Smooth muscle cell (in vitro differentiated cells): Measurements from ENCODE around the gene PPY. TPM values are rescaled to one million over a fixed set of nuclear protein-coding genes. Genes with fewer than 3 reads are reported as not detected.

Source experiments
- DNase-seq: peaks from one replicate; lab custom pipeline; 2025; ENCODE audit not compliant: unreplicated experiment; lab: John Stamatoyannopoulos, UW
- H2AFZ ChIP-seq: fragments of 200-600 bp; sonication (generic); 2 replicates; pipeline ENCODE4 v1.6.0; 2016; ENCODE audit warnings: antibody characterized with exemption, low read depth, mild to moderate bottlenecking
- H3F3A ChIP-seq: fragments of 200-600 bp; sonication (generic); 2 replicates; pipeline ENCODE4 v1.6.0; 2017; ENCODE audit warnings: antibody characterized with exemption, low read depth
- H3K27ac ChIP-seq: fragments of 200-600 bp; sonication (generic); 2 replicates; pipeline ENCODE4 v1.5.1; 2016; ENCODE audit warnings: low read depth, mild to moderate bottlenecking
- H3K27me3 ChIP-seq: fragments of 200-600 bp; sonication (generic); 2 replicates; pipeline ENCODE4 v1.6.1; 2016; ENCODE audit warnings: low read depth, mild to moderate bottlenecking
- H3K36me3 ChIP-seq: fragments of 200-600 bp; sonication (generic); 2 replicates; pipeline ENCODE4 v1.5.1; 2016; ENCODE audit warnings: low read depth
- H3K4me1 ChIP-seq: fragments of 200-600 bp; sonication (generic); 2 replicates; pipeline ENCODE4 v1.5.1; 2016; ENCODE audit warnings: low read depth
- H3K4me2 ChIP-seq: fragments of 200-600 bp; sonication (generic); 2 replicates; pipeline ENCODE4 v1.6.0; 2016; ENCODE audit warnings: mild to moderate bottlenecking
- H3K4me3 ChIP-seq: fragments of 200-600 bp; sonication (generic); 2 replicates; pipeline ENCODE4 v1.5.1; 2016; ENCODE audit warnings: mild to moderate bottlenecking
- H3K79me2 ChIP-seq: fragments of 200-600 bp; sonication (generic); 2 replicates; pipeline ENCODE4 v1.6.0; 2016; ENCODE audit warnings: low read depth, mild to moderate bottlenecking
- H3K9ac ChIP-seq: fragments of 200-600 bp; sonication (generic); 2 replicates; pipeline ENCODE4 v1.6.0; 2016; ENCODE audit warnings: low read depth
- H3K9me3 ChIP-seq: fragments of 200-600 bp; sonication (generic); replicated peaks from 2 replicates; pipeline ENCODE4 v1.5.1; 2016; ENCODE audit warnings: low read depth
- H4K20me1 ChIP-seq: fragments of 200-600 bp; sonication (generic); 2 replicates; pipeline ENCODE4 v1.6.0; 2016; ENCODE audit warnings: low read depth
- CTCF ChIP-seq: fragments of 200-600 bp; sonication (generic); IDR thresholded peaks from 2 replicates; pipeline ENCODE4 v1.5.1; 2017; ENCODE audit warnings: borderline replicate concordance, mild to moderate bottlenecking, antibody characterized with exemption; ENCODE audit not compliant: insufficient read depth, poor library complexity, severe bottlenecking
- WGBS: methylation state at CpG from one replicate; pipeline ENCODE4 v1.1.7; 2016; ENCODE audit warnings: low lambda C conversion rate; 5-methylcytosine and 5-hydroxymethylcytosine counted together
- polyA plus RNA-seq: library from polyadenylated mRNA; unstranded; fragments of >200 nt; fragmentation: Nextera tagmentation; extraction: Ambion mirVana; gene quantifications from 2 replicates; pipeline ENCODE4 v1.2.1, GENCODE V29; 2016
- total RNA-seq: library from RNA; depleted of rRNA; stranded (reverse); fragments of >200 nt; gene quantifications from 2 replicates; pipeline ENCODE4 v1.2.3, GENCODE V29; 2014

PPY gene
- total and polyA plus RNA-seq, 2 experiments from 2014 or later, result not detected

GRCh38 chr17:43950554-43950953, 8.3 kb upstream of the PPY start:
- H3K36me3 ChIP-seq, result no peaks in the 10 kb centered on the region
- no peaks in the 10 kb centered on the region for H3F3A ChIP-seq
- TF ChIP-seq CTCF, result no peak
- H2AFZ ChIP-seq, result no peak overlapping the region
- H3K79me2 ChIP-seq, result no peaks in the 10 kb centered on the region
- no peaks in the 10 kb centered on the region for H3K9me3 ChIP-seq
- no peak overlapping the region for H3K27ac ChIP-seq
- H3K4me2 ChIP-seq, result no peak overlapping the region
- H3K27me3 ChIP-seq, result peaks cover 60% of the 10 kb centered on the region
- peaks cover 5% of the 10 kb centered on the region for H3K4me1 ChIP-seq
- H3K4me3 ChIP-seq, result no peak overlapping the region
- H3K9ac ChIP-seq, result no peak overlapping the region
- no peak for DNase-seq
- 88% methylated on average over 2 of the region's 2 CpGs for WGBS
- H4K20me1 ChIP-seq, result no peaks in the 10 kb centered on the region

DNA sequence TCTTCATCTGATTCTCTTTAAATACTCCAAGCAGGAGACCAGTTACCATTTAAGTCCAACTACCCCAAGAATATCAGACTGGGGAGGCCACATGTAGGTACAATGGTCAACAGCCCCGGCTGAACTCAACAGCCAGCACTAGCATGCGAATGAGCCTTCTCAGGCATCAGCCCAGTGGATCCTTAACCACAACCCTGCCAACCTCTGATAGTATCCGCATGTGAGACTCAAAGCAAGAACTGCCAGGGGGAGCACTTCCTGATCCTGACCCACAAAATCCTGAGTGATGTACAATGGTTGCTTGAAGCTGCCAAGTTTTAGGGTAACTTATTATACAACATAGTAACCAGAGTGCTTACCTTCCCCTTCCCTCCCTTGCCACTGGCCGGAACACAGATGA, 7.5 kb upstream of the PPY start:
- H3F3A ChIP-seq, result no peaks in the 10 kb centered on the region
- H3K27me3 ChIP-seq, result peaks cover 53% of the 10 kb centered on the region
- H2AFZ ChIP-seq, result no peak overlapping the region
- no peak overlapping the region for H3K4me3 ChIP-seq
- H3K4me2 ChIP-seq, result no peak overlapping the region
- 64% methylated on average over 4 of the region's 4 CpGs for WGBS
- no peak for DNase-seq
- no peak overlapping the region for H3K27ac ChIP-seq
- H3K79me2 ChIP-seq, result no peaks in the 10 kb centered on the region
- no peaks in the 10 kb centered on the region for H4K20me1 ChIP-seq
- no peak for TF ChIP-seq CTCF
- H3K4me1 ChIP-seq, result peaks cover 5% of the 10 kb centered on the region
- H3K9ac ChIP-seq, result no peak overlapping the region
- no peaks in the 10 kb centered on the region for H3K36me3 ChIP-seq
- no peaks in the 10 kb centered on the region for H3K9me3 ChIP-seq

DNA sequence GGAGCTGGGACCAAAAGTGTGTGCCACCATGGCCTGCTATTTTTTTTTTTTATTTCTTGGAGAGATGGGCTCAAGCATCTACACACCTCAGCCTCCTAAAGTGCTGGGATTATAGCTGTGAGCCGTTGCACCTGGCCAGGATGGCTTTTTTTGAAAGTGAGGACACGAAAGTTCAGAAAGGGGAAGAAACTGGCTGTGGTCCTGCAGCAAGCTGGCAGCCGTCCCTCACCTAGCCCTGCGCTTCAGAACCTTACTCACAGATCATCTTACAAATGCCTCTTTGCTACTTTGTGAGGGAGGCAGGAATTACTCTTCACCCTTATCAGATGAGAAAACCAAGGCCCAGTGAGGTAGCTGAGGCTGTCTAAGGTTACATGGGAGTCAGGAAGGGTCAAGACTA, 4.5 kb upstream of the PPY start:
- H4K20me1 ChIP-seq, result no peaks in the 10 kb centered on the region
- WGBS, result 82% methylated on average over 4 of the region's 4 CpGs
- no peaks in the 10 kb centered on the region for H3K9me3 ChIP-seq
- no peaks in the 10 kb centered on the region for H3K4me1 ChIP-seq
- no peaks in the 10 kb centered on the region for H3K36me3 ChIP-seq
- H3K9ac ChIP-seq, result no peak overlapping the region
- H2AFZ ChIP-seq, result no peak overlapping the region
- no peaks in the 10 kb centered on the region for H3F3A ChIP-seq
- H3K79me2 ChIP-seq, result no peaks in the 10 kb centered on the region
- no peak overlapping the region for H3K4me3 ChIP-seq
- H3K27ac ChIP-seq, result no peak overlapping the region
- no peak overlapping the region for H3K4me2 ChIP-seq
- TF ChIP-seq CTCF, result no peak
- H3K27me3 ChIP-seq, result peaks cover 23% of the 10 kb centered on the region
- DNase-seq, result no peak

DNA sequence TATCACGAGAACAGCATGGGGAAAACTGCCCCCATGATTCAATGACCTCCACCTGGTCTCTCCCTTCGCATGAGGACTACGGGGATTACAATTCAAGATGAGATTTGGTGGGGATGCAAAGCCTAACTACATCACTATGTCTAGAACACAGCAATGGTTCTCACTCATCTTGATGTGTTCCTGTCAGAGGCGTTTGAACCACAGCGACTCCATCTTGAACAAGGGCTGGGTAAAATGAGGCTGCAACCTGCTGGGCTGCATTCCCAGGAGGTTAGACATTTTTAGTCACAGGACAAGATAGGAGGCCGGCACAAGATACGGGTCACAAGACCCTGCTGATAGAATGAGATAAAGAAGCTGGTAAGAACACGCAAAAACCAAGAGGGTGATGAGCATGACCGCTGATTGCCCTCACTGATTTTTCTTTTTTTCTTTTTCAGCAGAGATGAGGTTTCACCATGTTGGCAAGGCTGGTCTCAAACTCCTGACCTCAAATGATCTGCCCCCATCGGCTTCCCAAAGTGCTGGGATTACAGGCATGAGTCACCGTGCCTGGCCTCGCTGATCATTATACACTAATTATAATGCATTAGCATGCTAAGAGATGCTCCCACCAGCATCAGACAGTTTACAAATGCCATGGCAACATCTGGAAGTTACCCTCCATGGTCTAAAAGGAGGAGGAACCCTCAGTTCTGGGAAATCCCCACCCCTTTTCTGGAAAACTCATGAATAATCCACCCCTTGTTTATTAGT, 3.0 kb upstream of the PPY start:
- H3K4me2 ChIP-seq, result no peak overlapping the region
- no peaks in the 10 kb centered on the region for H3F3A ChIP-seq
- no peaks in the 10 kb centered on the region for H3K4me1 ChIP-seq
- H3K36me3 ChIP-seq, result no peaks in the 10 kb centered on the region
- no peak overlapping the region for H3K27ac ChIP-seq
- no peak overlapping the region for H3K4me3 ChIP-seq
- H3K27me3 ChIP-seq, result peaks cover 8% of the 10 kb centered on the region
- H3K79me2 ChIP-seq, result no peaks in the 10 kb centered on the region
- no peaks in the 10 kb centered on the region for H4K20me1 ChIP-seq
- no peak overlapping the region for H3K9ac ChIP-seq
- no peak for DNase-seq
- 59% methylated on average over 12 of the region's 12 CpGs for WGBS
- no peak overlapping the region for H2AFZ ChIP-seq
- TF ChIP-seq CTCF, result no peak
- H3K9me3 ChIP-seq, result no peaks in the 10 kb centered on the region
